NCI-H69 (cell line): ENCODE measurements around the gene NEUROG3.
"Not testable (repeated sequence)": the region's sequence is repeated elsewhere in the genome, so short reads cannot be mapped to it uniquely, and the experiment has no call there.

Source experiments
- DNase-seq: peaks from one replicate; lab custom pipeline; 2025; lab: John Stamatoyannopoulos, UW

Gene NEUROG3

DNA sequence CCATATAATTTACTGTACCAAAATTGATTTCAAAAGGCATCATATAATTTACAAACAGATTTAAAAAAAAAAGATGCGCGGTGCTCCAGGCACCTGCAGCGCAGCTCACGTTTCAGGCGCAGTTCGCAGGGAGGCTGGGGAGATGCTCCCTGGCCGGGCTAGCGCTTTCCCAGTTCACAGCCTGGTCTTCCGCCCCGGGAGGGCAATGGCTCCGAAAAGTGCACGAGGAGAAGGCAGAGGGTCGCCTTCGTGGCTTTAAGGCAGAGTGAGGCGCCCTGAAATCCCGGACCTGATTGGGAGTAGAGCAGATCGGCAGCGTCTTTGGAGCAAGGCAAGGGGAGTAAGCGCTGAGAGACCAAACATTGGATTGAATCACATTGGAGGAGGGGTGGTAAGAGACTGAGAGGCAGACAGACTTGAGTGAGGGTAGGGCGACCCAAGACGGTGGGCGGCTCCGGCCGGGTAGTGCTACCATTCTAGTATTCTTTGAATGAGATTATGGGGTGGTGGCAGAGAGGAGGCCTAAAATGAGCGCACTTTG, 1.5 kb downstream of the NEUROG3 start:
- DNase-seq, result peak; percentile 5

DNA sequence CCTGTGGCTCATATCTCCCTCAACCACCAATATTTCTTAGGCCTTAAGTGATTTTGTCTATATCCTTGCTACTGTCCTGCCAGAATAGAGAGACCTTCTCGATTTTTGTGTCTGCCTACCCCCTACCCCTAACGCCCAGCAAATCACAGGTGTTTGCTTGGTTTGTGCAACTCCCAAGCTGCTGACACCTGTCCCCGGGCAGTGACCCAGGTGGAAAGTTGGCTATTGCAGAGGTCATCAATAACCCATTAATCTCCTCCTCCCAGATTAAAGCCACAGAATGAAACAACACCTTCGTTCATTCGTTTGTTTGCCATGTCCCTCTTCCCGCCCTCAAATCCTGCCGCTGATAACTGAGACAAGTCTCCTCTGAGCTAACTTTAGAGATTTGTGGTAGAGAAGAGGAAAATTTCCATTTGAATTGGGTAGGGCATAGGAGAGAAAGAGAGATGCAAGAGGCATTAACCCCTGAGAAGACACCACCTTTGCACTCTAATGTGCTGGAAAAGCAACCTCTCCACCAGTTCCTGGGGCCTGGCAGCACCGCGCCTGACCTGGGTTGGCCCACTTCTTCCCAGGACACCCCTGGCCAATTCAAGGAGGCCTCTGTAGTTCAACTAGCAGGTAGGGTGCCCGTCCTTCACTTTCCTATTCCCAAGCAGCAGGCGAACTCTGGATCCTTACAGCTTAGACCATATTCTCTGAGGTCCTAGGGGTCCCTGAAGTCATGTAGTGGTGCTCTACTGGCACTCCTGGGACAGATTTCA, 3.0 kb downstream of the NEUROG3 start:
- no peak for DNase-seq

DNA sequence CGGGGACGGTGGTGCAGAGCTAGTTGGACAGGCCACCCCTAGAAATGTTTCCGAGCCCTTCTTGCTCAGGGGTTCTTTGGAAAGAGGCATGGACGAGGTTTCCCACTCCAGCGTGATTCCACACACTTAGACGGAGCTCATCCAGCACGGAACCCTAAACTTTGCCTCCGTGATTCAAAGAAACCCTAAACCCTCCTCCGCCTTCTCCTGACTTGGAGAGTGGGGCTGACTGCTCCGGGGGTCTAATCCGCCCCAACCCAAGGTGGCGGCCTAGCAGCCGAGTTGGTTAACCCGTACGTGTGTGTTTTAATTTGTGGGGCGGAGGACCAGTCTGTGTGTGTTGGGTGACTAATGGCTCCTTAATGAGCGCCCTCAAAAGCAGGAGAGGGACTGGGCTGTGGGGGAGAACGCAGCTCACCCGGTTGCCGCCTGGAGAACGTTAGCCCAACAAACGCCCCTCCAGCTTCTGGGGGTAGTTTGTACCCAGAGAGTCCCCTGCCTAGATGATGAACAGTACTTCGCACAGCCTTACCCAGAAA, 3.8 kb downstream of the NEUROG3 start:
- DNase-seq, result no peak

DNA sequence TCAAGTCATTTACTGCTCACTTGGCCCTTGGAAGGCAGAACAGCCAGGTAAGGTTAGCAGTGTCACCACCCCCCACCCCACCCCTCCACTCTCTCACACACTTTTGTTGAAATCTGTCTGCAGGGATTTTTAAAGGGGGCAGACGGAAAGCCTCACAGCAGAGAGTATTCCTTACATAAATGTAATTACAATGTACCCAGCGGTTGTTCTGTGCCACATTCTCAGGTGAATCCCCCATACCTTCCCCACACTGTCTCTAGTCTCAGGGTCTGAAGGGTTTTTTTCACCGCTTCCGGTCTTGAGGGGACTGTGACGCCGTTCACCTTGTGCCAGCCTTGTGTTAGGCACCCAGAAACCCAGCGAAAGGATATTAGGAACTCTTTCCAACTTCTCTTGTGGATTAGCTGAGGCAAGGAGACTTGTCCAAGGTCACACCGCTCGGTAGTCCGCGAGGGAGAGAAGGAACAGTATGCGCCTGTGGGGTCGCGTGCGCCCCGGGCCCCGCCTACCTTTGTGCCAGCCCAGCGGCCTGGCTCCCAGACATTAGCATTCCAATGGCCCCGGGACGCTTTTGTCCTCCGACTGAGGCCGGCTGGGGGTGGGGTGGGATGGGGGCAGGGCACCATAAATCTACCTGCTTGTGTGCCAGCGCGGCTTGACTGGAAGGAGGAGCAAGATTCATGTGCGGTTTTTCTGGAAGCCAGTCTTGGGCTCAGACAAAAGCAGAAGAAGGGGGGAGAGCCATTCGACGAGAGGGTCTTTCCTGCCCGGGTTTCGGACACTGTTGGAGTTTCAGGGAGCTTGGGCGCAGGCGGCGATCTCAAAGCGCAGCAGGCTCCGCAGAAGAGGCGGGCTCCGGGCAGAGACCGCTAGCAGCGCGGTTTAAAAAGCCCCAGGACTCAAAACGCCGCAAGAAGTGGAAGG, 4.5 kb downstream of the NEUROG3 start:
- DNase-seq, result no peak

DNA sequence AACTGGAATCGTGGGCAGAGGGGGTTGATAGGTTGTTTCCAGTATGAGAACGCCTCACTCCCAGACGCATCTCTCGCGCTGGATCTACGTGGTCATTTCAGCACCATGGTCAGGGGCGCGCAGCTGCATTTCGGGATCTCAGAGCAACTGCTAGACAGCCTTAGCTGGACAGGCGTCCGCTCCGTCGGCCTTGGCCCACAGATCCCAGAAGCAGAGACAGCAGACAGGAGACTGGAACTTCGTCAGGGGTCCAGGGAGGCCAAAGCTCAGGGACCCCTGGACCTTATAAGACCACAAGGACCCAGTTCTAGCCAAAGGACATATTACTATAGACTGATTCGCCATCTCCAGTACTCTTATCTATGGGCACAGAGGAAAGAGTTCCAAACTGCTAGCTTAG, 5.3 kb downstream of the NEUROG3 start:
- no peak for DNase-seq

DNA sequence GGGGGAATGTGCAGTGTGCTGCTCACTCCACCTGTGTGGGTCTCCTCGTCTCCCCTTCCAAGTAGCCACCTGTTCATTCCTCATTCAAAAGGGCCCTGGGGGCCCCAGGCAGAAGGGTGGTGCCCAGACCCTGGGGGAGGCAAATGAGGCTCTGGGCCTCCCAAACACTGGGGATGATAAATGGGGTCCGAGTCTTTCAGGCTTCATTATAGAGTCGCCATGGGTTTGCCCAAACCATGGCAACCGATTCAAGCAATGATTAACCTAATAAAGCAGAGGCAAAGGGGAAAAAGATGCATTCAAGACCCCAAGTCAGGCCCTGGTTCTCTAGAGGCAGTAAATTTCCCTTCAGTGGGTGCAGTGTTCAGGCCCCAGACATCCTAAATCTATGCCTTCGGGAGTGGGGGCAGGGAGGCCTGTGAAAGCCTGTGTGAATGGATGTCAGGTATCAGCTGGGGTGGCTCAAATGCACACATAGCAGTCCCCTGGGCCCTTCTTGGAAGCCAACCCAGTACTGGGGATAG, 10.4 kb downstream of the NEUROG3 start:
- peak; percentile 49 for DNase-seq

DNA sequence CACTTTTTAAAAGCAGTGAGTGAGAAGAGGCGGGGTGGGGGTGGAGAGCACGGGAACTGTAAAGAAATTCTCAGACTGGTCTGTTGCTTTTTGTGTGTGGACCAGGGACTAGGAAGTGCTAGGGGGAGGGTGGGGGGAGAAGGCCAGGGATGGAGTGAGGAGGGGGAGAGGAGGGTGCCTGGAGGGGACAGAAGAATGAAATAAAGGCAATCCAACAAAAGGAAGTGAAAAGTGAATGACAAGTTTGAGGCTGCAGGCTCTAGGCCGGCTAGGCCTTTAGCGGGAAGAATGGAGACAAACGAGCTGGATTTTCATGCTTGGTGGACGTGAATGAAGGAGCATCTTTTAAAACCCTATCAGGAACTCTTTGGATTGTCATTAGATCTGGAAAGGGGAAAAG, 13.7 kb downstream of the NEUROG3 start:
- DNase-seq, result no peak

DNA sequence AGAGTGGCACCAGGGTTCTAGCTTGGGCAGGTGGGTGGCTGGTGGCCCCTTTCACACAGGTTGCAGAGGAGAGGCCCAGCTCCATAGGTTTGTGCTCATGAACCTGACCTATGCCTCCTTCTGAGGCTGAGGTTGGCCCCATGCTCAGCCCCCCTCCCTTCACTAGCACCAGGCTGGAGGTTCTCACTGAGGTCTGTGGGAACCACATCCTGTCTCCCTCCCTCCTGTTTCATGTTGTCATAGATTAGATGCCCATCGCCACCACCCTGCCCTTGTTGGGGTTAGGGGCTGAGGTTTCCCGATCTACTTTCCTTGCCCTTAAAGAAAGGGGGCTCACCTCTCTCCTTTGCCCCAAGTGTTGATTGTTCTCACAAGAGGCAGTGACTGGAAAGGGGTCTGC, 14.7 kb downstream of the NEUROG3 start:
- DNase-seq, result no peak

DNA sequence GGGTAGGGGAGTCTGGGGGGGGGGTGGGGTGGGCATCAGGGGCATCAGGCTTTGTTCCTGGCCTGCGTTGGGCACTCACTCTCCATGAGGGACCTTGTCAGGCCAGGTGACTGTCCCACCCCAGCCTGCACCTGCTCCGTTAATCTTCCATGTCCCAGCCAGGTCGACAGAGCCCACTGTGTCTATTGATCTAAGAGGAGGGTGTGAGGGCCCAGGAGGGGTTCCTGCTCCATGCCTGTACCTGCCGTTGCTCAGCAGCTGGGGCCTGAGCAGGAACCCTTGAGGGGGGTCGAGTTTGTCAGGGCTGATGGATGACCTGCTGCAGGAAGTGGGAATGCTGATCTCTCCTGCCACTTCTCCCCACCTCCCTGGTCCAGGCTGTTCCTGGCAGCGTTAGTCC, 18.6 kb downstream of the NEUROG3 start:
- DNase-seq, result no peak

DNA sequence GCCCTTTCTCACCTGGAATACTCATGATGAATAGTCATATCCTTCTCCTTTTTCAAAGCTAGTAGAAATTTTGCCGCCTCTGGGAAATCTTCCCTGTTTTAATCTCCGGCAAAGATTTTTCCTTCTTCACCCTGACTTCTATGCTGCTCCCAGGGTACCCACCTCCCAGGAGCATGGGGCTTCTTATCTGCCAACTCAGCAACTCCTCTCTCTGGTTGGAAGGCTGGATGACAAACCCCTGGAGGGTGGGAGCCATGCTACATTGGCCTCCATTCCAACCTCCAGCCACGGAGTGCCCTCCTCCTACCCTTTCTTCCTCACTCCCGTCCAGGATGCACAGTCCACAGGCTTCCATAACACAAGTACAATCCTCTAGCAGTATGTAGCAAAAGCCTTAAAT, 19.9 kb downstream of the NEUROG3 start:
- DNase-seq, result no peak

DNA sequence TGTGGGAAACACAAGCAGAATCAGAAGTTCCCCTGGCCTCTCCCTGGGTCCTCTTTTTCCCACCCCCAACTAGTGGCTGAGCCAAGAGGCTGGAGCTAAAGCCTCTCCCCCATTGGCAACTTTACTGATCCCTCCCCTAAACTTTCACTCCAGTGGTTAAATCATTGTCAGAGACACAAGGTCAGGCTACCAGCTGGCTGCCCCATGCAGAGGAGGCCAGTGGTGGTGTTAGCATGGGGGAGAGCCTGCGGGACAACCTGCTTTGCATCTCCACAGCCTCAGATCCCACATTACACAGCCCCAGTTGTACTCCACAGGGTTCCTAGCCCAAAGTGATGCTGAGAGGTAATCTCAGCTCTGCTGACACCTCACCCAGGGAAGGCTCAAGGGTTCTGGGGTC, 21.0 kb downstream of the NEUROG3 start:
- DNase-seq, result no peak

DNA sequence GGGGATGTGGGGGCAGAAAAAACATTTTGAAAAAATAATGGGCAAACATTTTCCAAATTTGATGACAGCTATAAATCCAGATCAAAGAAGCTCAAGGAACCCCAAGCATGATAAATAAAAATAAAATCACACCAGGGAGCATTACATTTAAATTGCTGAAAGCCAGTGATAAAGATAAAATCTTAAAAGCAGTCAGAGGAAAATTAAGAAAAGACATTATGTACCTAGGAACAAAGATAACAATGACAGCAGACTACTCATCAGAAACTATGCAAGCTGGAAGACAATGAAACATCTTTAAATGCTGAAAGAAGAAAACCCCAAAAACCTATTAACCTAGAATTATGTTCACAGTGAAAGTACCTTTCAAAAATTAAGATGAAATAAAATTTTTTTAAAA, 23.3 kb downstream of the NEUROG3 start:
- no peak for DNase-seq

DNA sequence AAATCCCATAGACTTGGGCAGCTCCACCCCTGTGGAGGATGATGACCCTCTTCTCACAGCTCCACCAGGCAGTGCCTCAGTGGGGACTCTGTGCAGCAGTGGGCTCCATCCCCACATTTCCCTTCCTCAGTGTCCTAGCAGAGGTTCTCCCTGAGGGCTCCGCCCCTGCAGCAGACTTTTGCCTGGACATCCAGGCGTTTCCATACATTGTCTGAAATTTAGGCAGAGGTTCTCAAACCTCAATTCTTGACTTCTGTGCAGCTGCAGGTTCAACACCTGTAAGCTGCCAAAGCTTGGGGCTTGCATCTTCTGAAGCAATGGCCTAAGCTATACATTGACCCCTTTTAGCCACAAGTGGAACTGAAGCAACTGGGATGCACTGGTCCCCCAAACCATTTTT, 31.8 kb downstream of the NEUROG3 start:
- no peak for DNase-seq

DNA sequence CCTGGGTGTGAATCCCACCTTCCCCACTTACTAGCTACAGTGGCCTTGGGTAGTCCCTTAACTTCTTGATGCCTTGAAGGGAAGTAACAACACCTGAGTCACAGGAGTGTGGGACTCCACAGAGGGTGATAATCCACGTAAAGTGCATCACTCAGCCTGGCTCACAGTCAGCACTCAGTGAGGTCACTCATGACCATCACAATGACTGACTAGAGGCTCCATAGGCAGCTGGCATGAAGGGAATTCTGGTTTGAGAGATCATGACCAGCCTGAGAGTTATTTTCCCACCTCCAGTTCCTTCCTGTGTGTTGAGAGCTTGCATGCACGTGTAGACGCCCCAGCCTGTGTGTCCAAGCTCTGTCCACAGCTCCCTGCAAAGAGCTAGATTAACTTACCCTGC, 34.8 kb downstream of the NEUROG3 start:
- DNase-seq, result no peak

DNA sequence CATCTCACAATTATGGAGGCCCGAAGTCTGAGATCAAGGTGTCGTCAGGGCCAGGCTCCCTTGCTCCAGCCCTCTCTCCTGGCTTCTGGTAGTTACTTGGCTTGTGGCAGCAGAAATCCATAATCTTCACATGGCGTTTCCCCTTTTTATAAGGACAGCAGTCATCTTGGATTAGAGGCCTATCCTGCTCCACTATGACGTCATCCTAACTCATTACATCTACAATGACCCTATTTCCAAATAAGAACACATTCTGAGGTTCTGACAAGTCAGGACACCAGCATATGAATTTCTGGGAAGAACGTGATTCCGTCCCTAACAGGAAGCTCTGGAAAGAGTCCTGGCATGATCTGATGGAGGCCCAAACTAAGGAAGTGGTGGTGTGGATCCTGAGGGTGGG, 35.8 kb downstream of the NEUROG3 start:
- DNase-seq, result no peak

DNA sequence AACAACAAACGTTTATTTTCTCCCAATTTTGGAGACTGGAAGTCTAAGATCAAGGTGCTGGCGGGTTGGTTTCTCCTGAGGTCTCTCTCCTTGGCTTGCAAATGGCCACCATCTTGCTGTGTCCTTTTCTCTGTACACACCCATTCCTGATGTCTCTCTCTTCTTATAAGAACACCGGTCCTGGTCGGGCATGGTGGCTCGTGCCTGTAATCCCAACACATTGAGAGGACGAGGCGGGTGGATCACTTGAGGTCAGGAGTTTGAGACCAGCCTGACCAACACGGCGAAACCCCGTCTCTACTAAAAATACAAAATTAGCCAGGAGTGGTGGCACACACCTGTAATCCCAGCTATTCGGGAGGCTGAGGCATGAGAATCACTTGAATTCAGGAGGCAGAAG, 36.7 kb downstream of the NEUROG3 start:
- DNase-seq, result not testable (repeated sequence)

DNA sequence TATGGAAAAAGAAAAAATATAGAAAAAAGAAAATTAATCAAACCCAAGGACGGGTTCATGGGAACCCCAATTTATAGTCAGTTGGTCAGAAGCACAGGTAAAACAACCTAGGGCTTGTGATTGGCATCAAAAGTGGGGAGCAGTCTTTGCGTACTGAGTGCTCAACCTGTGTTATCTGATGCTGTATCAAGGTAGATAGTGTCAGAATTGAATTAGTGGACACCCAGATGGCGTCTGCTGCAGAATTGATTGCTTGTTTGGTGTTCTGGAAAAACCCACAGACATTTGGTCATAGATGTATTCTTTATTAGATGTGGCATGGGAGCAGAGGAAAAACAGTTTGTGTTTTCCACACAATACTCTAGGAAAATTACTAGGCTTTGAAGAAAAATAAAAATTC, 39.6 kb downstream of the NEUROG3 start:
- no peak for DNase-seq

DNA sequence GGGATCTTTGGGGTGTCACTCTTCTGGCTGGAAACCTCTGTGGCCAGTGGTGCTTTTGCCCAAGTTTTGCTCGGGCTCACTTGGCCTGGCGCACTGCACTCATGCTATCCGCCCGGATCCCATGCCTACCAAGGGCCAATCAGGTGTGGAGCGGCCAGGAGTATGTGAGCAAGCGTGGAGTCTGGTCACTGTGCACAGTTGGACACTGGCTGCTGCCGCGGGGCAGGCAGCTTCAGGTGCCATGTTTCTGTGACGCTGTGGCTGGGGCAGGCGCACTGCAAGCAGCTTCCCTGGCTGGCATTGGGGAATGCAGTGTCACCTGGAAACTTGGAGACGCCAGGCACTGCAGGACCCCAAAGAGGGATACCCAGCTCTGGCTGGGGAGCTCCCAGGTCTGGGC, 45.3 kb downstream of the NEUROG3 start:
- DNase-seq, result no peak
